Right renal cortex interstitium (tissue), 3 donors: ENCODE results near the gene DMBT1. TPM values are rescaled to one million over a fixed set of nuclear protein-coding genes. Genes with fewer than 3 reads are reported as not detected.

Experiments
- DNase-seq, 3 donors: peaks; one replicate each; pipeline ENCODE4 v3.0.0-alpha.2; 2013; ENCODE audit warnings: low read depth in 3 of 3, low spot score in 2 of 3
- polyA plus RNA-seq, 3 donors: library from polyadenylated mRNA; unstranded; fragments of 120-200 nt; gene quantifications; one replicate each; pipeline ENCODE4 v1.2.1, GENCODE V29; 2013; ENCODE audit not compliant: insufficient read length in 3 of 3

DMBT1 gene
- polyA plus RNA-seq, result under 1 TPM in 2 of 3 donors, not detected in 1; 0.04 to 0.08 TPM

DNA sequence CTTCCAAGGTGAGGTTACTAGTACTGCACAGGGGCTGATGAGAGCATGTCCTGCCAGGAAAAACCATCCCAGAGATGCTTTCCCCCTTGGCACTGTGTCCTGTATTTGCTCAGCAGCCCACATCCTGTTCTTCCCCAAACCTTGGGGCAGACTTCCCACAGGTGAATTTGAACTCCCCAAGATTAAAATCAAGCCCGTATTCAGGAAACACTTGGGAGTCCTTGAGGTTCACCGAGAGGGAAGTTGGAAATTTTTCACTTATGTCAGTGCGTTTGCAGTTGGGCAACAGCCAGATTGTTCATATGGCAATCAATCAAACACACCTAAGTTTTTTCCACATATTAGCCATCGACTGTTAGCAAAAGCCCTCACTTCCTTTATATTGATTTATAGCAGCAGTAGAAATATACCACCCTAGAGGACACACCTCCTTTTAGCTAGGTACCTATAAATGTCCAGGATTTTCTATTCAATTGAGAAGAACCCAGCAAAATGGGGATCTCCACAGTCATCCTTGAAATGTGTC, at the start of gene DMBT1:
DMBT1 (plus strand) TSS at position 476 of the 526 bp plus-strand sequence; CDS start at position 493, 17 bp downstream.
- no peak for DNase-seq

DNA sequence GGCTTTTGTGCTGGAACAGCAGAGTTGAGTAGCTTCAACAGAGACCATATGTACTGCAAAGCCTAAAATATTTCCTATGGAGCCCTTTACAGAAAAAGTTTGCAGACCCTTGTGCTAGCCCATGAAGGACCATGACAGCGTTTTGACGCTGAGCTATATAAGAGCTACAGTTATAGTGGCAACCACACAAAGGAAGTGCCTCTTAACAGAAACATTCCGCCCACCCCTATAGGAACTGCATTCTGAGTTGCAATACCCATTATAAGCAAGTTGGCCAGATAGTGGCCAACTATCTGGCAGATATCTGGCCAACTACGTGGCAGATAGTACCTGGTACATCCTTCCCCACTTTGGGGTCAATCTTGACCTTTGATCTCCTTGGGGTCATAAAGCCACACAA, 47.5 kb upstream of the DMBT1 start:
- no peak for DNase-seq

DNA sequence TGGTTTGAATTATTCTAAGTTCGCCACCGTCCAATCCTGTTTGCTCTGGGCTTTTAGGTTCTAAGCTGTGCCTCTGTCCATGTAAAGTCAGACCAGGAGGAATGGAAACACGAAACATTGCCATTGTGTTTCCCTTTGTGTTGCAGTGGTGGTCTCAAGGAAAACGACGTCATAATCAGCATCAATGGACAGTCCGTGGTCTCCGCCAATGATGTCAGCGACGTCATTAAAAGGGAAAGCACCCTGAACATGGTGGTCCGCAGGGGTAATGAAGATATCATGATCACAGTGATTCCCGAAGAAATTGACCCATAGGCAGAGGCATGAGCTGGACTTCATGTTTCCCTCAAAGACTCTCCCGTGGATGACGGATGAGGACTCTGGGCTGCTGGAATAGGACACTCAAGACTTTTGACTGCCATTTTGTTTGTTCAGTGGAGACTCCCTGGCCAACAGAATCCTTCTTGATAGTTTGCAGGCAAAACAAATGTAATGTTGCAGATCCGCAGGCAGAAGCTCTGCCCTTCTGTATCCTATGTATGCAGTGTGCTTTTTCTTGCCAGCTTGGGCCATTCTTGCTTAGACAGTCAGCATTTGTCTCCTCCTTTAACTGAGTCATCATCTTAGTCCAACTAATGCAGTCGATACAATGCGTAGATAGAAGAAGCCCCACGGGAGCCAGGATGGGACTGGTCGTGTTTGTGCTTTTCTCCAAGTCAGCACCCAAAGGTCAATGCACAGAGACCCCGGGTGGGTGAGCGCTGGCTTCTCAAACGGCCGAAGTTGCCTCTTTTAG, 46.3 kb upstream of the DMBT1 start:
- no peak for DNase-seq

DNA sequence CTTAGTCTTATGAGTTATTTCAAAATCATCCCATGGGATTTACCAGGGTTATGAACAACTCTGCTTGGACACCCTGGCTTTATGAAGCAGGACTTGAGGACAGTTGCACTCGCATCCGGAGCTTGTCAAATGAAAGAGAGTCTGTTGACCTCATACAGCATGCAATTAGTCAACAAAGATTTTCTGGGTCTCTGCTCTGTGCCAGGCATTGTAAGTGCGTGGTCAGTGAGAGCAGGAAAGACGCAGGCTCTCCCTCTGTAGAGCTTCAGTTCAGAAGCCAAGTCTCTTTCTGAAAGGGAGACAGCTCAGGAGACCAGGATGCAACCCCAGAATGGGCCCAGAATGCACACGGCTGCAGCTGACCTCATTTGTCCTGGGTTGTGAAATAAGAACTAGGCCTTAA, 45.5 kb upstream of the DMBT1 start:
- no peak for DNase-seq

DNA sequence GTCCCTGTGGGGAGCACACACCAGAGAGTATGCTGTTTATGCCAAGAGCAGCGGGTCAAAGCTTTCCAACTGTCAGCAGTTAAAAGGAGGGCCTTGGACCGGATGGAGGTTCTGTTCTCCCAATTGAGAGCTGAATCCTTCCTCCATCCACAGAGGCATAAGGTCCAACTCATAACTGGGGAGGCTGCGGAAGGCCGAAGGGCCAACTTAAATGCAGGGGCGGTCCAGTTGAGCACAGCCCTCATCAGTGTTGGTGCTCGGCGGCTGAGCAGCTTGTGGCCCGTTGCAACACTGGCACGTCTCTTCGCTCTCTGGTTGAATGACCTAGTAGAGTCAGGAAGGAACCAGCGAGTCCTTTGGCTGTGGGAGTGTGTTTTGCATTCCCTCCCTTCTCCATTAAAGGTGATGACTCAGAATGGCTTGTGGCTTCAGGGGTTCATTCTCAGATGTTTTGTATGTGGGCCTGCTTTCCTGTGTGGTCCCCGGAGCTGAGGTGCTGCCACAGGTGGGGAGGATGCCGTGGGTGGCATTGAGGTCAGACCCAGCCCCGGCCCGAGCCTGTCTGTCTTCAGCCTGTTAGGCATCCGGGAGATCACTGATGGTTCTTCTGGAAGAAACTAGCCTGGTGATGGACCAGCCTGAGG, 44.8 kb upstream of the DMBT1 start:
- DNase-seq, result no peak

DNA sequence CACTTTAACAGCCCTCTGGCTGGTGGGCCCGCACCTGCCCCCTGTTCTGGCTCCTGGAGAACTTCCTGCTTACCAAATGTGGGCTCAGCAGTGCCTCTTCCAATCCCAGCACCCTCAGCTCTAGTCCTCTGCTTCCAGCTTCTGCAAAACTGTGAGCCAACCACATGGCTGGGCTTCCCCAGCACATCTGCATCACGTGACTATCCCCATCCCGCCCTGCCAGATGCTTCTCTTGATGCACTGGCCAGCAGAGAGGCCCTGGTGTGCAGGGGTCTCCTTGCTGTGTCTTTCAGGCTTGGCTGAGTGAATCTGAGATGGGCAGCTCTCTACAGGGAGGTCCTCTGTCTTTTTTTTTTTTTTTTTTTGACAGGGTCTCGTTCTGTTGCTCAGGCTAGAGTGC, 43.8 kb upstream of the DMBT1 start:
- no peak for DNase-seq

DNA sequence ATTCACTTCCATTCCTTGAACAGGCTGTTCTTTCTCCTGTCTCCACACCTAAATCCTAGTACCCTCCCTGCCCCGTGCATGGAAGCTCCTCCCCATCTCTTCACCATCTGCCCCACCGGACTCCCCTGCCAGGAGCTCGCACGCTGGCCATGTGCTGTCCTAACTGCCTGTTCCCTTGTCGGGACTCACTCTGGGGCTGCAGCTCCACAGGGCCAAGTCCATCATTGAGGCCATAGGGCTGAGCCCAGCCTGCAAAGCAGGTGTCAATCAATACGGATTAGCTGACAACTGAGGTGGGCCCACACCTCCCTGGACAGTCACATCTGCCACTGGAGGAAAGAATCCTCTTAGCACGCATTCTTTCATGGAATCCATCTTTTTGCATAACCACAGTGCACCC, 41.4 kb upstream of the DMBT1 start:
- DNase-seq, result no peak

DNA sequence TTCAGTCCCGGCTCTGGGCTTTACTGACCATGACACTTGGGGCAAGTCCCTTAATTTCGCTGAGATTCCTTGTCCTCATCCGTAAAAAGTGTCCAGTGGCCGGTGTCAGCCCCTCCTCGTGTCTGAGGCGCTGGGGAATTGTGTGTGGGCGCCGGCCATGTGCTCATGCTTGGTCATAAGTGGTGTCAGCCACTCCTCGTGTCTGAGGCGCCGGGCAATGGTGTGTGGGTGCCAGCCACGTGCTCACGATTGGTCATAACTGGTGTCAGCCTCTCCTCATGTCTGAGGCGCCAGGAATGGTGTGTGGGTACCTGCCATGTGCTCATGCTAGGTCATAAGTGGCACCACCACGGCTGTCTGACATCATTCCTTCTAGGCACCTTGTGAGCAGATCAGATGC, 40.7 kb upstream of the DMBT1 start:
- DNase-seq, result no peak

DNA sequence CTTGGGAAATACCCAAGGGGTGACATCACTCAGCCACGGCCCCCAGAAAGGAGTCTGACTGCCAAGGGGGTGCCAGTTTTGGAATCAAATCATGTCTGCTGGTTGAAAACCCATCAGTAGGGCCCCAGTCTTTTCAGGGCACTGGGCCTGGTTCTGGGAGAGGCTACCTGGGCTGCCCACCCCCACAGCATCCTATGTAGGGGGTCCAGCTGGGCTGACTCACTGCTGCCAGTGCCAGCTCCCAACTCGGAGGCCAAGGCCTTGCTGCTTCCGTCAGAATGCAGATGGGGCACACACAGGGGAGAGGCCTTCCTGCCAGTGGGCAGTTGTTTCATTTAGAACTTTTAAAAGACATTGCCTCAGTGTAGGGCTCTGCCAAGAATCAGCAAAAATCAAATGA, 39.5 kb upstream of the DMBT1 start:
- no peak for DNase-seq

DNA sequence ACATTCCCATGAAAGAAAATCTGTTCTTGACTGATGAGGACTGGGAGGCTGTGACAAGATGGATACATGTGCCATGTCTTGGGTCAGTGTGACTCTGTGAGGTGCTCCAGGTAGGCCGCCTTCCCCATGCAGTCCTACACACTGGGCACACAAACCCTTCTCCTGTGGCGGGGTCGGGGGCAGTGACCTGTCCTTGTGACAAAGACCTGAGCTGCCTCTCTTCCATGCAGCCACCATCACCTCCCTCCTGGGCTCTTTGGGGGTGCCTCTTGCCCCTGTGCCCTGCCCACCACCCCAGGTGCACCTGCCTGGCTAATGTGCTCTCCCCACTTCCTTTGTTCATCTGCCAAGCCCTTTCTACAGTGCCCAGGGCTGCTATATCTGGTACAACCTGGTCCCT, 35.7 kb upstream of the DMBT1 start:
- no peak for DNase-seq

DNA sequence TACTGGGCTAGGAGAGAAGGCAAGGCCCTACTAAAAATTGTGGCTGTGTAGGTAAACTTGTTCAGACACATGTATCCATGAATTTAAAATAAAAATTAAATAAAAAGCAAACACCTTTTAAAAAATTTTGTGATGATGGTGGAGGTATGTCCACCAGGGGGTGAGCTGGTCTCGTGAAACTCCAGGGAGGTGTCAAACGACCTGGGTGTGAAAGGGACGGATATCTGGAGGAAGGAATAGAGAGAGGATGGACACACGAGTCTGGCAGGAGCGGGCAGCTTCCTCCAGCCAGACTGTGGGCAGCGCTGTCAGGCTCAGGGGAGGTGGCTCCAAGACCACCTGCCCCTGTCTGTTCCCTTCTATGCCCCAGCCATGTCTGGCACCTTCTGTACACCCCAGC, 34.8 kb upstream of the DMBT1 start:
- no peak for DNase-seq

DNA sequence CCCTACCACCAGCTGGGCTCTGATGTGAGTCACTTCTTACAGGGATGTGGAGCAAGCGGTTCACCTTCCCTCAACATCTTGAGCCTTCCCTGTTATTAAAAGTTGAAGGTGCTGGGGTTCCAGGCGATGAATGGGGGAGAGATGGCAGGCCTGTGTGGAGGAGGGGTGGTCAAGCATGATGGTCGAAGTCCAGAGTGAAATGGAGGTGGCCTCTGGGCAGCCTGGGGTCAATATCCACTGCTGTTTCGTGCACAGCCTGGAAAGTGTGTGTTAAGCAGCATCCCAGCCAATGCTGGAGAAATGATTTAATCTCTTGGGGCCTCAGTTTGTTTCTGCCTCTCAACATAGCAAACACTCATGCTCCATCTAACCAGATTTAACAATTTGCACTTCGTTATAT, 33.7 kb upstream of the DMBT1 start:
- no peak for DNase-seq

DNA sequence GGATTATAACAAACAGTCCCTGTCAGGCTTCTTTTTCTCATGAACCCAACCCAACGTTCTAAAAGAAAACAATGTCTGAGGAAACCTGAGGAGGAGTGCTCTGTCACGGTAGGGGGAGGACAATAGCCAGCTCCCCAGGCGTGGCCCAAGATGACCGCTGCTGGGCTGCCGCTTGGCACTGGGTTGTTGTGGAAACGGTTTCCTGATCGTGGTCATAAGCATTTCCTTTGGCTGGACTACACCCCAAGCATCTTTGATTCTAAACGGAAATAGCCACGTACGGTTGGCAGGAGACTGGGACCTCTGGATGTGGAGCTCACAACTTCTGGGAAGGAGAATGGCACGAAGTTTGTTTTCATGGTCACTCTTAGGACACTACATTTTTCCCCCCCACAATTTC, 30.4 kb upstream of the DMBT1 start:
- DNase-seq, result no peak

DNA sequence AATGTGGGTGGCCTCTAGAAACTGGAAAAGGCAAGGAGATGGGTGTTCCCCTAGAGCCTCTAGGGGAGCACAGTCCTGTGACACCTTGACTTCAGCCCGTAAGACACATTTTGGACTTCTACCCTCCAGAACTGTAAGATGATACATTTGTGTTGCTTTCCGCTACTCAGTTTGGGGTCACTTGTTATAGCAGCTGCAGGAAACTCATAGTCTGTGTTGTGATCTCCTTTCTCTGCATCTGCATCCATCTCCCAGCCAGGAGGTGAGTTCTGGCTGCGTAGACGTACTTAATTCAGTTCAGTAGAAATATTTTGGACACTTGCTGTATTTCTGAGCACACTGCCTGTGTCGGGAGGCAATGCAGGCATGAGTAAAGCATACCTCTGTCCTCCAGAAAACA, 29.3 kb upstream of the DMBT1 start:
- no peak for DNase-seq

DNA sequence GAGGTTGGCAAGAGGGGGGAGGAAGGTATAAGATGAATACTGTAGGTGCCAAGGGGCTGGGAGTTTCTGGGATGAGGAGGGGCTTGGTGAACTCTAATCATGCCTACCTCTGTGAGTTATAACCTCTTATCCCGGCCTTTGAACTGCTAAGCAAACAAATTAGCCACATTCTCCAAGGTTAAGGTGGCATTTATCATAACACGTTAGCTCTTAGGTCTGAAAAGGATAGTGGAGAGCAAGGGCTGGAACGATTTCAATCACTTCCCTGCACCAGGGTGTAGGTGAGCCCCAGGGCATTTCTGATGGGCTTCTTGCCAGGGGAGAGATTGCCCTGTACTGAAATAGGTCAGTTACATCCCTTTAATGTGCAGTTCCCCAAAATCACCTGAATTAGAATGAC, 28.6 kb upstream of the DMBT1 start:
- DNase-seq, result no peak

DNA sequence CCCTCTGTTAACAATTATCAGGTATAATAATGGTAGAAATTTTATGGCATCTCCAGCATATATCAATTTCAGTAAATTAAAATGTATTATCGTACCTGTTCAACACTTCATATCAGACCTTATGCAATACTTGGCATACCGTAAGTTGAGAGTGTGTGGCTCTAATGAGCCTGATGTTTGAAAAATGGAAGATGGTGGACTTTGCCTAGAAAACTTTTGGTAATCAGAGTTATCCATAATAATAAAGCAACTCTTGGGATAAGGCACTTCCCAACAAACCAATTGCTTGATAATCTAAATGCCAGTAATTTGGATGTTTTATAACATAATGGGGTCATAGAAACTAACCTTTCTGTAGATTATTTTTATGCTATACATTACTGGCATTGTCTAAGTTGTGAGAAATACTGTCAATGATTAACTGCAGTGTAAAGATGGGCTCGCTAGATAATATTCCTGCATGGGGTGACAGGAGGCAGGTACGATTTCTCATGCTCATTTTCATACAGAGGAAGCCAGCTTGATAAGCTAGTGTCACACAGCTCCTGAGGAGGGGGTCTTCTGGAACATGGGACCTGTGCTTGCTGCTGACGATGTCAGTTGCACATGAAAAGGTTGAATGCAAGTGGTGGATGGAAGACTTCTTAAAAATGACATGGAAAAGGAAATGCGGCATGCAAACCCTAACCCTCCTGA, 27.8 kb upstream of the DMBT1 start:
- DNase-seq, result no peak

DNA sequence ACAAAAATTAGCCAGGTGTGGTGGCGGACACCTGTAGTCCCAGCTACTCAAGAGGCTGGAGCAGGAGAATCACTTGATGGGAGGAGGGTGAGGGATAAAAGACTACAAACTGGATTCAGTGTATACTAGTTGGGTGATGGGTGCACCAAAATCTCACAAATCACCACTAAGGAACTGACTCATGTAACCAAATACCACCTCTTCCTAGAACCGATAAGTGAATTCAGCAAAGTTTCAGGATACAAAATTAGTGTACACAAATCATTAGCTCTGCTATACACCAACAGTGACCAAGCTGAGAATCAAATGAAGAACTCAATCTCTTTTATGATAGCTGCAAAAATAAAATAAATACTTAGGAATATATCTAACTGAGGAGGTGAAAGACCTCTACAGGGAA, 23.0 kb upstream of the DMBT1 start:
- no peak for DNase-seq

DNA sequence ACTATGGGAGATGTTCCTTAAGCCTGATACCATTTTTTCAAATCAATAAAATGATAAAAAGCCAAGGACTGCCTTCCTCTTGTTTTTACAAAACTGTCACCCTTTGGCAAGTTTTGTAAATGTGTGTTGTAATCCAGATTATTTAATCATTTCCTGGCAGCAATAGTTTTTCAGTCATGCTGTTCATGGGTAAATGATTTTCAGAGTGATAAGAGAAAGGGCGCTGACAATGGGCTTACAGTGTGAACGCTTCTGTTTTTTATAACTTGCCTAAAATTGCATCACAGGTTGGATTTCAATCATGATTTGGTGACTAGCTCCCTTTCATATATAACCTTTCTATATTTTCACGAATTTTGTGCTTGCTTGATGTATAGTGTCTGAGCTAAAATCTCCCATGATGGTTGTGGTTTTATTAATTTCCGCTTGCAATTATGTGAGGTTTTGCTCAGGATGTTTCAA, 19.0 kb upstream of the DMBT1 start:
- no peak for DNase-seq

DNA sequence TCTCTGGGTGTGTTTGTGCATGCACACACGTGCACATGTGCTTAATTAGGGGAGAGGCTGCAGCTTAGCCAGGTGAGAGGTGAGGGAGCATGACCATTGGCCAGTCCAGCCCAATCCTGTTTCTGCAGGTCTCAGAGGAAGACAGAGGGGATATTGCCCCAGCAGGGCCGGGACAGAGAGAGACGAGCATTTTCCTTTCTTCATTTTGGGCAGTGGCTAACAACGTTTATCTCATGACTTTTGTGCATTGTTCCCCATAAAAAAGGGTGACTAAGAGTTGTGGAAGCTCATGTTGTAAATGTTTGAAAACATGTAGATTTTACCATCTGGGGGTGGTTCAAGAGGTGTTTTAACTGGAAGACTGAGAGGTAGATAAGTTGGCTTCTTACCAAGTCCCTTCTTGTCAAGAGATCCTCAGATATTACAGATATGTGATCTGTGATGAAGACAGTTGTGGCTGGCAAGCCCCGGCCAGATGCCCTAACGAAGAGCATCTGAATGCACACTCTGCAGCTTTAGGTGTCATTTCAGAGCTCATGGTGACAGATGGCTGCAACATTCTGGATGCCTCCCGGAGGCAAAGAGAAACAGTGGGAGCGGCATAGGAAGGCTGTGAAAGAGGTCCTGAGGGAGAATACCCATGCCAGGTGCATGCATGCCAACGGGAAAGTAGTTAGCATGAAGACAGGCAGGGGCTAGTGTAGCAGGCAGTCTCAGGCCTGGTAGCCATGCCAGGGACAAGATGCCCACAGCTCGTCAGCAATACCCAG, 16.7 kb upstream of the DMBT1 start:
- no peak for DNase-seq

DNA sequence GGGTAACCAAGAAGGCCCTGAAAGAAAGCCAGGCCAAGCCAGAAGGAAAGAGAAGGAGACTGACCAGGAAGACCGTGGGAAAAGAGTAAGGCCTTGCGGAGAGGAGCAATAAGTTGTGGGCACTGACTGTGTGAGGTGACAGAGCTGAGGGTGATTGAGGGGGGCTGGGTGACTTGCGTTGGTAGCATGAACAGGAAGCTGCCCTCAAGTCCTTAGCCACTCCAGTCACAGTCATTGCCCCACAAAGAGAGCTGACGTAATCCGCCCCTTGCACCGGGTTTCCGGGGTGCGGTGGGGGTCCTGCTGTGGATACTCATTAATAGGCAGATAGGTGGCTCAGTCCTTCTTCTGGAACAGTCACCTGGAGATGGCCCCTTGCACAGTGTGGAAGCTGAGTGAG, 16.1 kb upstream of the DMBT1 start:
- no peak for DNase-seq

DNA sequence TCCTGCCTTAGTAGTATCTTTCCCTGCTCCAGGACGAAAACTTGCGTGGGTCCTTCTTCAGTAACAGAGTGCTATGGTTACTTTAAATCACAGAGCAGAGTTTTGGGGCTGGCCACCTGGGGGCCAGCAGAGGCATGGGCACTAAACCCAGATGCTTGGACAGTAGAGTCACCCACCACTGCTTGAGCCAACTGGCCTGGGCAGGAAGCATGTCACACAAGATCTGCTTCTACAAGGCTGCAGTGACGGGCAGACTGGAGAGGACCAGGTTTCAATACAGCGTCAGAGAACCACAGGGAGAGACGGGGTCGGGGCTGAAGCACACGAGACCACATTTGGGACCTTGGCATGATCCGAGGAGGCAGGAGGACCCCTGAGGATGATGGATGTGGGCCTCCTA, 14.3 kb upstream of the DMBT1 start:
- no peak for DNase-seq
